ENCODE measurements around the gene DUOXA1. TPM values are rescaled to one million over a fixed set of nuclear protein-coding genes. Genes with fewer than 3 reads are reported as not detected.

The DUOXA1 gene
- total and polyA plus RNA-seq, 2 of the 4 experiments (the other 2 are of a cell fraction), result 0.02 TPM; not detected in 1

DNA sequence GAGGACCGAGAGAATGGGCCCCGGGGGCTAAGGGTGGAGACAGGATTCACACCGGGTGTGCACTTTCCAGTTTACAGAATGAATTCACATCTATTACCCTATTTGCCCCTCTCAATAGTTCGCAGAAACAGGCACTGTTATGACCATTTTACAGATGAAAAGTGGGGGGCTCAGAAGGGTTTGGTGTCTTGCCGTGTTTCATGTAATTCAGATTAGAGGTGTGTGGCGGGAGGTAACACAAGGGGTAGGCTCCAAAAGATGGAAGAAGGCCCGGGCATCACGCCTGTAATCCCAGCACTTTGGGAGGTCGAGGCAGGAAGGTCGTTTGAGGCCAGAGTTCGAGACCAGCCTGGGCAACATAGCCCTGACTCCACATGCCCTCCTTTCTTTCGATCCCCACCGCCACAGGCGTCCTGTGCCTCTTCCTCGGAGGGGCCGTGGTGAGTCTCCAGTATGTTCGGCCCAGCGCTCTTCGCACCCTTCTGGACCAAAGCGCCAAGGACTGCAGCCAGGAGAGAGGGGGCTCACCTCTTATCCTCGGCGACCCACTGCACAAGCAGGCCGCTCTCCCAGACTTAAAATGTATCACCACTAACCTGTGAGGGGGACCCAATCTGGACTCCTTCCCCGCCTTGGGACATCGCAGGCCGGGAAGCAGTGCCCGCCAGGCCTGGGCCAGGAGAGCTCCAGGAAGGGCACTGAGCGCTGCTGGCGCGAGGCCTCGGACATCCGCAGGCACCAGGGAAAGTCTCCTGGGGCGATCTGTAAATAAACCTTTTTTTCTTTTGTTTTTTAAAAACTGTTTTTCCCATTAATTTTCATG is 12.2 kb downstream of the DUOXA1 start:
- Histone ChIP-seq H2BK15ac (ENCODE audit: low read depth, low read length) (no peak overlapping the region), H3K4me1 (ENCODE audit: control insufficient read depth, insufficient read depth, low read length) (peaks cover 3% of the 10 kb centered on the region), H3K14ac (replicated peaks; ENCODE audit: low read depth, low read length) (no peak overlapping the region), H3K18ac (ENCODE audit: low read depth, low read length) (no peak overlapping the region), H3K4ac (ENCODE audit: low read depth, low read length) (no peak overlapping the region), H3K9me1 (ENCODE audit: insufficient read depth, low read length) (no peaks in the 10 kb centered on the region), H2BK5ac (ENCODE audit: low read depth, low read length, poor library complexity, severe bottlenecking) (no peak overlapping the region), H3K23ac (ENCODE audit: low read depth, low read length) (no peak overlapping the region), H3K27me3 (ENCODE audit: control insufficient read depth, insufficient read depth, low read length) (peaks cover 52% of the 10 kb centered on the region), H2AFZ (replicated peaks; ENCODE audit: low read length, poor library complexity) (peak overlapping the region; percentile 86), H2AK5ac (ENCODE audit: low read depth, low read length) (no peak overlapping the region), H3K27ac (ENCODE audit: insufficient read depth, low read length) (no peak overlapping the region), H3K9ac (ENCODE audit: low read depth, low read length) (no peak overlapping the region), H2BK20ac (ENCODE audit: low read depth, low read length) (no peak overlapping the region), H3K56ac (ENCODE audit: extremely low read depth, insufficient read depth, low read length) (no peak overlapping the region), H3K9me3 (ENCODE audit: control insufficient read depth, insufficient read depth, low read length) (no peaks in the 10 kb centered on the region), H4K20me1 (ENCODE audit: insufficient read depth, low read length) (no peaks in the 10 kb centered on the region), H4K5ac (ENCODE audit: low read depth, low read length) (no peak overlapping the region), H3K36me3 (ENCODE audit: control insufficient read depth, insufficient read depth, low read length) (no peaks in the 10 kb centered on the region), H4K91ac (ENCODE audit: insufficient read depth, low read depth, low read length) (no peak overlapping the region), H2BK120ac (ENCODE audit: low read depth, low read length) (no peak overlapping the region), H3K4me2 (ENCODE audit: low read depth, low read length) (peak overlapping the region; percentile 41; the same call in 1 of the 2 replicates), H3K79me1 (ENCODE audit: low read depth in 1 of 2, low read length in 2 of 2) (no peaks in the 10 kb centered on the region), H4K8ac (ENCODE audit: low read depth in 2 of 2, low read length in 2 of 2) (no peak overlapping the region; a peak in 1 of 4 replicates), H2AK9ac (replicated peaks; ENCODE audit: low read depth, low read length, poor library complexity) (no peak overlapping the region), H3K4me3 (ENCODE audit: insufficient read depth, low read depth, low read length) (no peak overlapping the region)
- in situ Hi-C loops (cut with MboI; ENCODE audit: low sequenced_read_pairs) (no loop called here), intact Hi-C loops (cut with micrococcal nuclease) (loop anchor here (1.0 to 5.0 kb wide), 5 partner anchors 59 to 265 kb away; partner anchors contain the start of gene SORD), dilution Hi-C loops (cut with HindIII; ENCODE audit: low sequenced_read_pairs, unreplicated experiment) (no loop called here)
- ATAC-seq (ENCODE audit: low read depth) (peak; percentile 36), DNase-seq (no peak)
- ChIA-PET POLR2A (ENCODE audit: unreplicated experiment) (no interaction called here), CTCF (interaction anchor here (0.5 to 1.6 kb wide), 23 partner anchors 9 to 237 kb away, joined by 3 to 16 read pairs (median 4); no protein-coding TSS in a partner anchor)
- TF ChIP-seq NFE2L2 (IDR thresholded peaks at IDR 0.05; ENCODE audit: low read depth, low read length) (no peak), FOS (IDR thresholded peaks at IDR 0.05; ENCODE audit: low read depth, low read length) (no peak), MAFK (IDR thresholded peaks at IDR 0.05; ENCODE audit: low read depth, low read length) (no peak), RAD21 (IDR thresholded peaks at IDR 0.05; ENCODE audit: low read length) (no peak), CHD1 (IDR thresholded peaks at IDR 0.05; ENCODE audit: low read depth, low read length) (no peak), MAZ (IDR thresholded peaks at IDR 0.05; ENCODE audit: borderline replicate concordance, low read depth, low read length) (no peak), RCOR1 (IDR thresholded peaks at IDR 0.05; ENCODE audit: insufficient replicate concordance, low read length) (no peak), BHLHE40 (IDR thresholded peaks at IDR 0.05; ENCODE audit: low read depth, low read length) (no peak), MXI1 (IDR thresholded peaks at IDR 0.05; ENCODE audit: borderline replicate concordance, low read depth, low read length) (no peak)
- TF ChIP-seq, protein P1, sequence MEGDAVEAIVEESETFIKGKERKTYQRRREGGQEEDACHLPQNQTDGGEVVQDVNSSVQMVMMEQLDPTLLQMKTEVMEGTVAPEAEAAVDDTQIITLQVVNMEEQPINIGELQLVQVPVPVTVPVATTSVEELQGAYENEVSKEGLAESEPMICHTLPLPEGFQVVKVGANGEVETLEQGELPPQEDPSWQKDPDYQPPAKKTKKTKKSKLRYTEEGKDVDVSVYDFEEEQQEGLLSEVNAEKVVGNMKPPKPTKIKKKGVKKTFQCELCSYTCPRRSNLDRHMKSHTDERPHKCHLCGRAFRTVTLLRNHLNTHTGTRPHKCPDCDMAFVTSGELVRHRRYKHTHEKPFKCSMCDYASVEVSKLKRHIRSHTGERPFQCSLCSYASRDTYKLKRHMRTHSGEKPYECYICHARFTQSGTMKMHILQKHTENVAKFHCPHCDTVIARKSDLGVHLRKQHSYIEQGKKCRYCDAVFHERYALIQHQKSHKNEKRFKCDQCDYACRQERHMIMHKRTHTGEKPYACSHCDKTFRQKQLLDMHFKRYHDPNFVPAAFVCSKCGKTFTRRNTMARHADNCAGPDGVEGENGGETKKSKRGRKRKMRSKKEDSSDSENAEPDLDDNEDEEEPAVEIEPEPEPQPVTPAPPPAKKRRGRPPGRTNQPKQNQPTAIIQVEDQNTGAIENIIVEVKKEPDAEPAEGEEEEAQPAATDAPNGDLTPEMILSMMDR (conservative IDR thresholded peaks at IDR 0.05; ENCODE audit: low read depth, low read length), result no peak
- BruUV-seq (replicated peaks), result no TSS peak
- WGBS, 2 experiments (ENCODE audit: extremely low coverage in 2 of 2, insufficient read length in 1 of 2), result 35% methylated on average over 8 of the region's 33 CpGs; no CpG with 5 or more reads in 1 of the 2 experiments

All from IMR-90 (cell line).